ENCODE measurements around the gene OR56B1. TPM values are rescaled to one million over a fixed set of nuclear protein-coding genes. Genes with fewer than 3 reads are reported as not detected.

OR56B1 gene
- total and polyA plus RNA-seq, 2 of the 8 experiments (the other 6 are each of a cell fraction or from before 2014, with no cell fraction given) = 0.20 TPM; not detected in 1

DNA sequence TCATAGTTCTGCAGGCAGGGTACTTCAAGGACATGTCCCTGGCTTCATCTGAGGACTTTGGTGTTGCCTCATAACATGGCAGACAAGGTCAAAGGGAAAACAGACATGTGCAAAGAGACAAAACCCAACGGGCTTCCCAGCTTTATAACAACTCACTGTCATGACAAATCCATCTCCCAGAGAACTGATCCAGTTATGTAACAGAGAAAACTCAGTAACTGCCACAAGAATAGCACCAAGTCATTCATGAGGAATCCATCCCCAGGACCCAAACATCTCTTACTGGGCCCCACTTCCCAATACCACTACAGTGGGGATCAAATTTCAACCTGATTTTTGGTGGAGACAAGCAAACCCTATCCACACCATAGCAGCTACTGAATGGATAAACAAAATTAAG lies 30.8 kb downstream of the OR56B1 start (continued):
- no peak for TF ChIP-seq BRCA1 (IDR thresholded peaks at IDR 0.05; ENCODE audit: low read depth, low read length)
- no peak for TF ChIP-seq TCF12 (IDR thresholded peaks at IDR 0.05; ENCODE audit: low read depth, low read length)
- TF ChIP-seq JUN (IDR thresholded peaks at IDR 0.05; ENCODE audit: low read depth, low read length) = no peak
- TF ChIP-seq ZNF274 (IDR thresholded peaks at IDR 0.05; ENCODE audit: borderline replicate concordance, extremely low read depth, low read length) = no peak

Data from H1 (cell line).